WERI-Rb-1 (cell line): ENCODE data around the gene UBALD2.
"Not testable (repeated sequence)": the region's sequence is repeated elsewhere in the genome, so short reads cannot be mapped to it uniquely, and the experiment has no call there.

ENCODE experiments used
- DNase-seq: peaks from one replicate; pipeline ENCODE4 v3.0.0-alpha.2; 2020
- H3K27ac ChIP-seq: fragments of 250-450 bp; sonication (Bioruptor Pico); 2 replicates; pipeline ENCODE4 v1.5.1; 2020; ENCODE audit warnings: mild to moderate bottlenecking, moderate library complexity
- H3K27me3 ChIP-seq: fragments of 250-450 bp; sonication (Bioruptor Pico); 2 replicates; pipeline ENCODE4 v1.5.1; 2021; ENCODE audit warnings: mild to moderate bottlenecking, low read depth, moderate library complexity; ENCODE audit not compliant: insufficient read depth, severe bottlenecking
- H3K36me3 ChIP-seq: fragments of 250-450 bp; sonication (Bioruptor Pico); 2 replicates; pipeline ENCODE4 v1.5.1; 2020; ENCODE audit warnings: mild to moderate bottlenecking, moderate library complexity
- H3K4me3 ChIP-seq: 2 replicates; pipeline ENCODE4 v1.5.1; 2011; ENCODE audit warnings: low read depth, mild to moderate bottlenecking, control low read depth, low read length
- H3K9me3 ChIP-seq: fragments of 250-450 bp; sonication (Bioruptor Pico); 2 replicates; pipeline ENCODE4 v1.5.1; 2021; ENCODE audit warnings: mild to moderate bottlenecking, moderate library complexity; ENCODE audit not compliant: severe bottlenecking
- TF ChIP-seq, protein P1 (sequence below): IDR thresholded peaks from 2 replicates; pipeline ENCODE4 v1.5.1; 2011; ENCODE audit warnings: low read depth, mild to moderate bottlenecking, control low read depth, inconsistent platforms, low read length

The UBALD2 gene

DNA sequence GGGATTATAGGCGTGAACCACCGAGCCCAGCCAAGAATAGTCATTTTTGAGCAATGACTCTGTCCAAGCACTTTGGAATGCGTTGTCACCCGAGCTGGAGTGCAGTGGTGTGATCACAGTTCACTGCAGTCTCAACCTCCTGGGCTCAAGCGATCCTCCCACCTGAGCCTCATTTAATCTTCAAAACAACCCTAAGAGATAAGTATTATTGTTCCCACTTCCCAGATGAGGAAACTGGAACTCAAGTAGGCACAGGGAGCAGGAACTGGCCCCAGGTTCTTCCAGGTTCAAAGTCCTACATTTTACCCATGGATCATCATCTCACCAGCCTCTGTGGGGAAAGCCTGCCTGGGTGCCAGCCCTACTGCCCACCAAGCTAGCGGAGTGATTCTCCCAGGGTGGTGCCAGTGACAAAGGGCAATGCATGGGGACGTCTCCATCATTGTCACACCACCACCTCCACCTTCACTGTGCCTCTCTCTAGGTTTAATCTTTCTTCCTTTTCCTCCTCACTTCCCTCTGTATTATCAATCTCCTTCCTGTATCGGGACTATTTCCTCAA is 13.6 kb upstream of the UBALD2 start:
- Histone ChIP-seq H3K9me3 (no peaks in the 10 kb centered on the region), H3K27me3 (no peaks in the 10 kb centered on the region), H3K27ac (no peak overlapping the region), H3K4me3 (no peak overlapping the region), H3K36me3 (no peaks in the 10 kb centered on the region)
- DNase-seq = no peak
- TF ChIP-seq, protein P1, sequence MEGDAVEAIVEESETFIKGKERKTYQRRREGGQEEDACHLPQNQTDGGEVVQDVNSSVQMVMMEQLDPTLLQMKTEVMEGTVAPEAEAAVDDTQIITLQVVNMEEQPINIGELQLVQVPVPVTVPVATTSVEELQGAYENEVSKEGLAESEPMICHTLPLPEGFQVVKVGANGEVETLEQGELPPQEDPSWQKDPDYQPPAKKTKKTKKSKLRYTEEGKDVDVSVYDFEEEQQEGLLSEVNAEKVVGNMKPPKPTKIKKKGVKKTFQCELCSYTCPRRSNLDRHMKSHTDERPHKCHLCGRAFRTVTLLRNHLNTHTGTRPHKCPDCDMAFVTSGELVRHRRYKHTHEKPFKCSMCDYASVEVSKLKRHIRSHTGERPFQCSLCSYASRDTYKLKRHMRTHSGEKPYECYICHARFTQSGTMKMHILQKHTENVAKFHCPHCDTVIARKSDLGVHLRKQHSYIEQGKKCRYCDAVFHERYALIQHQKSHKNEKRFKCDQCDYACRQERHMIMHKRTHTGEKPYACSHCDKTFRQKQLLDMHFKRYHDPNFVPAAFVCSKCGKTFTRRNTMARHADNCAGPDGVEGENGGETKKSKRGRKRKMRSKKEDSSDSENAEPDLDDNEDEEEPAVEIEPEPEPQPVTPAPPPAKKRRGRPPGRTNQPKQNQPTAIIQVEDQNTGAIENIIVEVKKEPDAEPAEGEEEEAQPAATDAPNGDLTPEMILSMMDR = no peak

DNA sequence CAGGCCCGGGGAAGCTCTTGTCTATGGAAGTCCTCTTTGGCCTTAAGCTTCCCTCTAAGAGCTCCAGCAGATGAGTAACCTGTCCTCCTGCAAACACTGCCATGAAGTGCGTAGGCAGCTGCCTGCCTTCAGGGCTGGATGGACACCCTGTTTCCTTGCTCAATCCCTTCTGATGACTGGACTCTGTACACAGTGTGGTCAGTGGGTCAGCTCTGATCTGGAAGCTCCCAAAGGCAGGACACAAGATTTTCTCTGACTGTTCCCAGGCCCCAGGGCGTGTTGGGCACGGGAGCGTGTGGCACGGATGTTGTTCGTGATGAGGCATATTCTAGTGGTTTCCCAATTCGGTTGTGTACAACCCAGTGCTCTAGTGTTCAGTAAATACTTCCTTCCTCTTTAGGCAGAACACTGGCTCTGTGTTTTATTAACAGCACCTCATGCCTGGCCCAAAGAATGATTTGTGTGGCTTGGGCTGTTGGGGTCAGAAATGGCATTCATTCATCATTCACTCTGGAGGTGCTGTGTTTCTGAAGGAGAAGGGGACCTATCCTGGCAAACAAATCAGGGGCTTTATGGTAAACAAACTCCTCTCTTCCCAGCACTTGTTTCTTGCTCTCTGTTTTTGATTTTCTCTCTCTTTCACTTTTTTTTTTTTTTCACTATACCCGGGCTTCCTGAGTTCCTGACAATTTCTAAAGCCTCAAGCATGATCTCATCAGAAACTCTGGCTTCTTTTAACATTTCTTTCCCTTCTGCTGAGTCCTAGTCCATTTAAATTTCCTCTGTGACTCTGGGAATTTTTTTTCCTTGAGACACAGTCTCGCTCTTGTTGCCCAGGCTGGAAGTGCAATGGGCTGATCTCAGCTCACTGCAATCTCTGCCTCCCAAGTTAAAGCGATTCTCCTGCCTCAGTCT is 12.9 kb upstream of the UBALD2 start:
- no peaks in the 10 kb centered on the region for H3K36me3 ChIP-seq
- H3K27me3 ChIP-seq = no peaks in the 10 kb centered on the region
- DNase-seq = no peak
- H3K9me3 ChIP-seq = no peaks in the 10 kb centered on the region
- no peak overlapping the region for H3K27ac ChIP-seq
- no peak overlapping the region for H3K4me3 ChIP-seq
- TF ChIP-seq, protein P1 = no peak

DNA sequence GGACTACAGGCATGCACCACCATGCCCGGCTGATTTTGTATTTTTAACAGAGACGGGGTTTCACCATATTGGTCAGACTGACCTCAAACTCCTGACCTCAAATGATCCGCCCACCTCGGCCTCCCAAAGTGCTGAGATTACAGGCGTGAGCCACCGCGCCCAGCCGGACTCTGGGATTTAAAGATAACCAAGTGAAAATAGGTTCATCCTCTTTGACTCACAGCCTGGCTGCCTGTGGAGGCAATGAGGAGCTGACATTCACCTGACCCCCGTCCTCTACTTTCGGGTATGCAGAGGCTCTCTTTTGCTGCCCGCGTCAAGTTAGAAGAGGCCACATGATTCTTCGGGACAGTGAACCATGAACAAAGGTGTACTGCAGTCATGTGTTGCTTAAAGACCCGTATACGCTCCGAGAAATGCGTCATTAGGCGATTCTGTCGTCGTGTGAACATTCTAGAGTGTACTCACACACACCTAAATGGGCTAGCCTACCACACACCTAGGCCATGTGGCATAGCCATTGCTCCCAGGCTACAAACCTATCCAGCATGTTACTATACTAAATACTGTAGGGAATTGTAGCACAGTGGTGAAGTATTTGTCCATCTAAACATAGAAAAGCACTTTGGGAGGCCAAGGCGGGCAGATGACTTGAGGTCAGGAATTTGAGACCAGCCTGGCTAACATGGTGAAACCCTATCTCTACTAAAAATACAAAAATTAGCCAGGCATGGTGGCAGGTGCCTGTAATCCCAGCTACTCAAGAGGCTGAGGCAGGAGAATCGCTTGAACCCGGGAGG is 12.0 kb upstream of the UBALD2 start:
- H3K27me3 ChIP-seq, H3K9me3 ChIP-seq, H3K27ac ChIP-seq, H3K4me3 ChIP-seq, DNase-seq, H3K36me3 ChIP-seq: not testable (repeated sequence)

DNA sequence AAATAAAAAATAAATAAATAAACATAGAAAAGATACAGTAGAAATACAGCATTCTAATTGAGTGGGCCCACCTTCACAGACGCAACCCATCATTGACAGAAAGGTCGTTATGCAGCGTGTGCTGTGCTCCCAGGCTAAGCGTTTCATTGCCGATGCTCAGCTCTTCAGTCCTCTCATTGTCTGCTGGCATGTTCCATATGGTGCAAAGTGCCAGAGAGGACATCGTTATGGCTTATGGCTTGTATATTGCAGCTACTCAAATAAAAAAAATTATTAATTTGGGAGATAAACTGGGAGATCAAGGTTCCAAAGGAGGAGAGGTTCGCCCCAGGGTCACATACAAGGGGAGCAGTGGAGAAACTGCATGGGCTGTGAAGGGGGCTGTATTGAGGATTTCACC is 11.3 kb upstream of the UBALD2 start:
- Histone ChIP-seq H3K9me3 (no peaks in the 10 kb centered on the region), H3K4me3 (no peak overlapping the region), H3K27ac (no peak overlapping the region), H3K27me3 (no peaks in the 10 kb centered on the region), H3K36me3 (no peaks in the 10 kb centered on the region)
- TF ChIP-seq, protein P1 = no peak
- DNase-seq = no peak

DNA sequence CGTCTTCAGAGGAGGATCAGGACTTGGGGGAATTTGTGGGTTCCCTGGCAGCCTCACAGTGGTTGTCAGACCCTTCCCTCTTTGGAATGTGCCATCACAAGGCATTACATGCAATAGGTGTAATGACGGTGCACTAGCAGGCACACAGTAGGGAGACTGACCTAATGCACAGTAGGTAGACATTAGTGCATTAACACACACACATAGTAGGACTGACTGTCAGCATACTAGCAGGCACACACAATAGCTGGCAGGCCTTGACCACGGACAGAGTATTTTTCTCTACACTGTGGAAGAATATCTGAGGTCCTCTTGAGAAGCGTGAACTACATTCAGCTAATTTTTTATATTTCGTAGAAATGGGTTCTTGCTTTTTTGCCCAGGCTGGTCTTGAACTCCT is 10.9 kb upstream of the UBALD2 start:
- no peaks in the 10 kb centered on the region for H3K9me3 ChIP-seq
- no peak overlapping the region for H3K27ac ChIP-seq
- H3K27me3 ChIP-seq = no peaks in the 10 kb centered on the region
- TF ChIP-seq, protein P1 = no peak
- H3K4me3 ChIP-seq = no peak overlapping the region
- H3K36me3 ChIP-seq = no peaks in the 10 kb centered on the region
- no peak for DNase-seq
